ENCODE measurements around the gene TMPRSS2.

Gene TMPRSS2

GRCh38 chr21:41453761-41454160 lies 54.2 kb downstream of the TMPRSS2 start:
- no peak overlapping the region for H2BK120ac ChIP-seq (ENCODE audit: low read depth, low read length)
- H3K18ac ChIP-seq (ENCODE audit: low read length) = no peak overlapping the region
- no peaks in the 10 kb centered on the region for H3K36me3 ChIP-seq (replicated peaks in 1 of 2; ENCODE audit: control insufficient read depth in 2 of 2, insufficient read depth in 2 of 2, low read length in 2 of 2)
- no peak overlapping the region for H3K14ac ChIP-seq (ENCODE audit: low read length)
- H3K4ac ChIP-seq (ENCODE audit: low read length) = no peak overlapping the region
- H4K91ac ChIP-seq (ENCODE audit: low read depth, low read length, poor library complexity) = no peak overlapping the region
- no peak overlapping the region for H3K23ac ChIP-seq (ENCODE audit: low read depth, low read length, poor library complexity)
- H2AFZ ChIP-seq (ENCODE audit: low read length) = no peak overlapping the region
- no peaks in the 10 kb centered on the region for H3K79me1 ChIP-seq (ENCODE audit: low read depth, low read length)
- DNase-seq (ENCODE audit: low spot score) = no peak
- no peak overlapping the region for H2BK12ac ChIP-seq (ENCODE audit: low read length)
- no CpG with 5 or more reads among the region's 3 CpGs for WGBS, 2 donors (ENCODE audit: extremely low coverage in 2 of 2, insufficient read length in 2 of 2, insufficient replicate concordance in 1 of 2)
- H3K9me3 ChIP-seq (replicated peaks in 1 of 2; ENCODE audit: control insufficient read depth in 2 of 2, insufficient read depth in 1 of 2, low read depth in 1 of 2, low read length in 2 of 2) = no peaks in the 10 kb centered on the region
- no peaks in the 10 kb centered on the region for H3K27me3 ChIP-seq (ENCODE audit: control insufficient read depth in 3 of 3, insufficient read depth in 3 of 3, low read depth in 1 of 3, low read length in 3 of 3)
- H2BK15ac ChIP-seq (ENCODE audit: low read length) = no peak overlapping the region
- no peak overlapping the region for H3K4me2 ChIP-seq (ENCODE audit: insufficient read depth, low read length, poor library complexity, severe bottlenecking)
- H4K8ac ChIP-seq (ENCODE audit: low read depth, low read length) = no peak overlapping the region
- H3K9ac ChIP-seq (ENCODE audit: low read depth, low read length, poor library complexity) = no peak overlapping the region
- H2AK5ac ChIP-seq (ENCODE audit: low read depth, low read length) = no peak overlapping the region
- H3K4me1 ChIP-seq (ENCODE audit: control insufficient read depth in 2 of 2, insufficient read depth in 1 of 2, low read depth in 1 of 2, low read length in 2 of 2) = peaks cover 0 to 2% of the 10 kb centered on the region in 2 donors
- no peak overlapping the region for H3K4me3 ChIP-seq (ENCODE audit: low read length in 2 of 2)
- no peak overlapping the region for H3K27ac ChIP-seq (replicated peaks; ENCODE audit: low read length)
- H2BK5ac ChIP-seq (ENCODE audit: low read length) = no peak overlapping the region

GRCh38 chr21:41453198-41453597 lies 54.8 kb downstream of the TMPRSS2 start:
- Histone ChIP-seq H3K23ac (ENCODE audit: low read depth, low read length, poor library complexity) (no peak overlapping the region), H3K9ac (ENCODE audit: low read depth, low read length, poor library complexity) (no peak overlapping the region), H3K4me1 (ENCODE audit: control insufficient read depth in 2 of 2, insufficient read depth in 1 of 2, low read depth in 1 of 2, low read length in 2 of 2) (peaks cover 0 to 2% of the 10 kb centered on the region in 2 donors), H3K36me3 (replicated peaks in 1 of 2; ENCODE audit: control insufficient read depth in 2 of 2, insufficient read depth in 2 of 2, low read length in 2 of 2) (no peaks in the 10 kb centered on the region), H3K18ac (ENCODE audit: low read length) (no peak overlapping the region), H2BK12ac (ENCODE audit: low read length) (no peak overlapping the region), H3K4me3 (ENCODE audit: low read length in 2 of 2) (no peak overlapping the region), H2BK15ac (ENCODE audit: low read length) (no peak overlapping the region), H2AK5ac (ENCODE audit: low read depth, low read length) (no peak overlapping the region), H2BK5ac (ENCODE audit: low read length) (no peak overlapping the region), H2AFZ (ENCODE audit: low read length) (no peak overlapping the region), H3K9me3 (replicated peaks in 1 of 2; ENCODE audit: control insufficient read depth in 2 of 2, insufficient read depth in 1 of 2, low read depth in 1 of 2, low read length in 2 of 2) (no peaks in the 10 kb centered on the region), H3K4me2 (ENCODE audit: insufficient read depth, low read length, poor library complexity, severe bottlenecking) (no peak overlapping the region), H4K8ac (ENCODE audit: low read depth, low read length) (no peak overlapping the region), H3K79me1 (ENCODE audit: low read depth, low read length) (no peaks in the 10 kb centered on the region), H3K4ac (ENCODE audit: low read length) (no peak overlapping the region), H3K27ac (replicated peaks; ENCODE audit: low read length) (no peak overlapping the region), H3K27me3 (ENCODE audit: control insufficient read depth in 3 of 3, insufficient read depth in 3 of 3, low read depth in 1 of 3, low read length in 3 of 3) (no peaks in the 10 kb centered on the region), H2BK120ac (ENCODE audit: low read depth, low read length) (no peak overlapping the region), H3K14ac (ENCODE audit: low read length) (no peak overlapping the region), H4K91ac (ENCODE audit: low read depth, low read length, poor library complexity) (no peak overlapping the region)
- DNase-seq (ENCODE audit: low spot score) = no peak
- no CpG with 5 or more reads among the region's 3 CpGs for WGBS, 2 donors (ENCODE audit: extremely low coverage in 2 of 2, insufficient read length in 2 of 2, insufficient replicate concordance in 1 of 2)

- H2BK5ac ChIP-seq (ENCODE audit: low read length) = no peak overlapping the region
- no peak overlapping the region for H3K18ac ChIP-seq (ENCODE audit: low read length)
- no peak overlapping the region for H2BK12ac ChIP-seq (ENCODE audit: low read length)
- H3K23ac ChIP-seq (ENCODE audit: low read depth, low read length, poor library complexity) = no peak overlapping the region
- H3K4me2 ChIP-seq (ENCODE audit: insufficient read depth, low read length, poor library complexity, severe bottlenecking) = no peak overlapping the region
- H3K27ac ChIP-seq (replicated peaks; ENCODE audit: low read length) = no peak overlapping the region
- no peak overlapping the region for H3K14ac ChIP-seq (ENCODE audit: low read length)
- WGBS, 2 donors (ENCODE audit: extremely low coverage in 2 of 2, insufficient read length in 2 of 2, insufficient replicate concordance in 1 of 2) = no CpG with 5 or more reads among the region's 16 CpGs
- no peak overlapping the region for H3K4ac ChIP-seq (ENCODE audit: low read length)
- no peak overlapping the region for H3K9ac ChIP-seq (ENCODE audit: low read depth, low read length, poor library complexity)
- H3K9me3 ChIP-seq (replicated peaks in 1 of 2; ENCODE audit: control insufficient read depth in 2 of 2, insufficient read depth in 1 of 2, low read depth in 1 of 2, low read length in 2 of 2) = no peaks in the 10 kb centered on the region
- H3K27me3 ChIP-seq (ENCODE audit: control insufficient read depth in 3 of 3, insufficient read depth in 3 of 3, low read depth in 1 of 3, low read length in 3 of 3) = no peaks in the 10 kb centered on the region
- no peaks in the 10 kb centered on the region for H3K36me3 ChIP-seq (replicated peaks in 1 of 2; ENCODE audit: control insufficient read depth in 2 of 2, insufficient read depth in 2 of 2, low read length in 2 of 2)
- H3K4me3 ChIP-seq (ENCODE audit: low read length in 2 of 2) = no peak overlapping the region
- H2BK15ac ChIP-seq (ENCODE audit: low read length) = no peak overlapping the region
- H2BK120ac ChIP-seq (ENCODE audit: low read depth, low read length) = no peak overlapping the region
- H3K4me1 ChIP-seq (ENCODE audit: control insufficient read depth in 2 of 2, insufficient read depth in 1 of 2, low read depth in 1 of 2, low read length in 2 of 2) = peaks cover 0 to 2% of the 10 kb centered on the region in 2 donors
- no peak overlapping the region for H2AK5ac ChIP-seq (ENCODE audit: low read depth, low read length)
- no peak overlapping the region for H4K8ac ChIP-seq (ENCODE audit: low read depth, low read length)
- DNase-seq (ENCODE audit: low spot score) = no peak
- H3K79me1 ChIP-seq (ENCODE audit: low read depth, low read length) = no peaks in the 10 kb centered on the region
- no peak overlapping the region for H4K91ac ChIP-seq (ENCODE audit: low read depth, low read length, poor library complexity)
- H2AFZ ChIP-seq (ENCODE audit: low read length) = no peak overlapping the region
Measured at GRCh38 chr21:41451753-41452676, 55.9 kb downstream of the TMPRSS2 start.

- Histone ChIP-seq H4K8ac (ENCODE audit: low read depth, low read length) (no peak overlapping the region), H3K14ac (ENCODE audit: low read length) (no peak overlapping the region), H3K79me1 (ENCODE audit: low read depth, low read length) (no peaks in the 10 kb centered on the region), H3K18ac (ENCODE audit: low read length) (no peak overlapping the region), H2BK120ac (ENCODE audit: low read depth, low read length) (no peak overlapping the region), H3K4me3 (ENCODE audit: low read length in 2 of 2) (no peak overlapping the region), H3K23ac (ENCODE audit: low read depth, low read length, poor library complexity) (no peak overlapping the region), H2BK5ac (ENCODE audit: low read length) (no peak overlapping the region), H2AK5ac (ENCODE audit: low read depth, low read length) (no peak overlapping the region), H2BK12ac (ENCODE audit: low read length) (no peak overlapping the region), H3K36me3 (replicated peaks in 1 of 2; ENCODE audit: control insufficient read depth in 2 of 2, insufficient read depth in 2 of 2, low read length in 2 of 2) (no peaks in the 10 kb centered on the region), H3K9ac (ENCODE audit: low read depth, low read length, poor library complexity) (no peak overlapping the region), H3K4me1 (ENCODE audit: control insufficient read depth in 2 of 2, insufficient read depth in 1 of 2, low read depth in 1 of 2, low read length in 2 of 2) (no peaks in the 10 kb centered on the region), H2BK15ac (ENCODE audit: low read length) (no peak overlapping the region), H3K4me2 (ENCODE audit: insufficient read depth, low read length, poor library complexity, severe bottlenecking) (no peak overlapping the region), H2AFZ (ENCODE audit: low read length) (no peak overlapping the region), H3K9me3 (replicated peaks in 1 of 2; ENCODE audit: control insufficient read depth in 2 of 2, insufficient read depth in 1 of 2, low read depth in 1 of 2, low read length in 2 of 2) (no peaks in the 10 kb centered on the region), H3K4ac (ENCODE audit: low read length) (no peak overlapping the region), H3K27me3 (ENCODE audit: control insufficient read depth in 3 of 3, insufficient read depth in 3 of 3, low read depth in 1 of 3, low read length in 3 of 3) (no peaks in the 10 kb centered on the region), H4K91ac (ENCODE audit: low read depth, low read length, poor library complexity) (no peak overlapping the region), H3K27ac (replicated peaks; ENCODE audit: low read length) (no peak overlapping the region)
- no peak for DNase-seq (ENCODE audit: low spot score)
- WGBS, 2 donors (ENCODE audit: extremely low coverage in 2 of 2, insufficient read length in 2 of 2, insufficient replicate concordance in 1 of 2) = no CpG with 5 or more reads among the region's 5 CpGs
Measured at GRCh38 chr21:41449613-41450012, 58.3 kb downstream of the TMPRSS2 start.

All from neuronal stem cell (in vitro differentiated cells).